ENCODE measurements around the gene MACROD1.
A peak's percentile ranks its signal among the peaks of the same experiment; 100 is the strongest.

Gene MACROD1

GRCh38 chr11:64060263-64060860, 105.6 kb downstream of the MACROD1 start:
- ChIA-PET CTCF (interaction anchor here (1.5 kb wide), 1 partner anchor 87 kb away, joined by 4 read pairs; no protein-coding TSS in a partner anchor), POLR2A (no interaction called here)
- H3K4me3 ChIP-seq (ENCODE audit: low read depth, low read length) = peak overlapping the region; percentile 62
- no peak for DNase-seq (ENCODE audit: low read depth, low spot score)
- no peak for TF ChIP-seq CTCF (IDR thresholded peaks at IDR 0.05; ENCODE audit: insufficient read depth, low read length, missing control alignments)

- H3K4me3 ChIP-seq (ENCODE audit: low read depth, low read length) = no peak overlapping the region
- ChIA-PET POLR2A (no interaction called here), CTCF (interaction anchor here (1.1 to 1.2 kb wide), 2 partner anchors 17 to 34 kb away, joined by 3 to 4 read pairs; no protein-coding TSS in a partner anchor)
- no peak for DNase-seq (ENCODE audit: low read depth, low spot score)
- TF ChIP-seq CTCF (IDR thresholded peaks at IDR 0.05; ENCODE audit: insufficient read depth, low read length, missing control alignments) = no peak
Observed at GRCh38 chr11:64059339-64060140, 106.4 kb downstream of the MACROD1 start.

- DNase-seq (ENCODE audit: low read depth, low spot score) = no peak
- no peak for TF ChIP-seq CTCF (IDR thresholded peaks at IDR 0.05; ENCODE audit: insufficient read depth, low read length, missing control alignments)
- CTCF ChIA-PET = interaction anchor here (0.7 to 1.2 kb wide), 3 partner anchors 16 to 58 kb away, joined by 3 to 4 read pairs (median 3); no protein-coding TSS in a partner anchor
Observed at GRCh38 chr11:64058494-64058893, 107.4 kb downstream of the MACROD1 start.

GRCh38 chr11:64057890-64058289, 108.0 kb downstream of the MACROD1 start:
- no peak for TF ChIP-seq CTCF (IDR thresholded peaks at IDR 0.05; ENCODE audit: insufficient read depth, low read length, missing control alignments)
- DNase-seq (ENCODE audit: low read depth, low spot score) = no peak
- CTCF ChIA-PET = interaction anchor here (1.2 to 1.7 kb wide), 2 partner anchors 15 to 24 kb away, joined by 4 to 5 read pairs; no protein-coding TSS in a partner anchor
- H3K4me3 ChIP-seq (ENCODE audit: low read depth, low read length) = no peak overlapping the region
- POLR2A ChIA-PET = no interaction called here

More at GRCh38 chr11:64058494-64058893, 107.4 kb downstream of the MACROD1 start:
- POLR2A ChIA-PET = no interaction called here
- no peak overlapping the region for H3K4me3 ChIP-seq (ENCODE audit: low read depth, low read length)

- H3K4me3 ChIP-seq (ENCODE audit: low read depth, low read length) = no peak overlapping the region
- CTCF ChIA-PET = interaction anchor here (0.9 to 1.7 kb wide), 2 partner anchors 23 to 93 kb away, joined by 4 to 5 read pairs; no protein-coding TSS in a partner anchor
- POLR2A ChIA-PET = no interaction called here
- no peak for DNase-seq (ENCODE audit: low read depth, low spot score)
- TF ChIP-seq CTCF (IDR thresholded peaks at IDR 0.05; ENCODE audit: insufficient read depth, low read length, missing control alignments) = no peak
Observed at GRCh38 chr11:64056861-64057260, 109.1 kb downstream of the MACROD1 start.

- no peak for TF ChIP-seq CTCF (IDR thresholded peaks at IDR 0.05; ENCODE audit: insufficient read depth, low read length, missing control alignments)
- CTCF ChIA-PET = interaction anchor here (0.9 to 1.7 kb wide), 2 partner anchors 22 to 93 kb away, joined by 4 to 5 read pairs; no protein-coding TSS in a partner anchor
- DNase-seq (ENCODE audit: low read depth, low spot score) = no peak
- no peak overlapping the region for H3K4me3 ChIP-seq (ENCODE audit: low read depth, low read length)
- POLR2A ChIA-PET = no interaction called here
Observed at GRCh38 chr11:64056213-64056785, 109.6 kb downstream of the MACROD1 start.
